HG02759 (cell line): ENCODE data around the gene DGUOK.
"Not testable (repeated sequence)": the region's sequence is repeated elsewhere in the genome, so short reads cannot be mapped to it uniquely, and the experiment has no call there.

Experiments
- ATAC-seq: cut with Tn5 transposase; IDR thresholded peaks from one replicate; pipeline ENCODE4 v1.9.1; 2021; ENCODE audit warnings: mild to moderate bottlenecking, moderate library complexity; ENCODE audit not compliant: unreplicated experiment

DGUOK gene

GRCh38 chr2:73899801-73900336, 26.8 kb upstream of the DGUOK start:
- ATAC-seq, result no peak

GRCh38 chr2:73901143-73901542, 25.5 kb upstream of the DGUOK start:
- ATAC-seq, result no peak

- ATAC-seq, result no peak
Measured at GRCh38 chr2:73902284-73902683, 24.4 kb upstream of the DGUOK start.

GRCh38 chr2:73903313-73903712, 23.4 kb upstream of the DGUOK start:
- no peak for ATAC-seq

GRCh38 chr2:73903949-73904613, 22.6 kb upstream of the DGUOK start:
- not testable (repeated sequence) for ATAC-seq

- no peak for ATAC-seq
Measured at GRCh38 chr2:73904952-73905351, 21.7 kb upstream of the DGUOK start.

DNA sequence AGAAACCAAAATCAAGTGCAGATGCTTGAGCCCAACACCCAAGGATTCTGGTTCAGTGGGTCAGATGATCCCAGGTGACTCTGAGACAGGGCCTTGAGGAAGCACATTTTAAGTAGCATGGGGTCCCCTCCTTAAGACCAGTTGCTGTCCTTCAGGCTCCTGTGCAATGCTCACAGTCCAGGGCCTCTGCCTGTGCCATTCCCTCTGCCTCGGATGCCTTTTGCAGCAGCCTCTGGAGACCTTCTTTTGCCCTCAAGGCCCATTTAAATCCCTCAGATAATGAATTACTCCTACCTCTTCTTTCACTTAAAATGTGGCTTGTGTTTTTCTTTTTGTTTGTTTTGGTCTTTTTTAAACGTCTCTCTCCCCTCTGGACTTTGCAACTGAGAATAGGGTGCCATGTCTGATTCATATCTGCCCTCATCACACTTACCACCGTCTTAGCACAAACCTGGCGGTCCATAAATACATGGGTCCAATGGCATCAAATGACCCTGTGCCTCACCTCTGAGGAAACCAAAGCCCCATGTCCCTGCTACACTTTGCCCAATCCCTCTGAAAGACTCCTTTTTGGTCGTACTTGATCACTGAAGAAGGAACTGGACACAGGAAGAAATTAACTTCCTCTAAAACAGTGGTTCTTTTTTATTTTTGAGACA, 19.7 kb upstream of the DGUOK start:
- no peak for ATAC-seq

GRCh38 chr2:73907840-73908452, 18.7 kb upstream of the DGUOK start:
- peak; percentile 64 for ATAC-seq

DNA sequence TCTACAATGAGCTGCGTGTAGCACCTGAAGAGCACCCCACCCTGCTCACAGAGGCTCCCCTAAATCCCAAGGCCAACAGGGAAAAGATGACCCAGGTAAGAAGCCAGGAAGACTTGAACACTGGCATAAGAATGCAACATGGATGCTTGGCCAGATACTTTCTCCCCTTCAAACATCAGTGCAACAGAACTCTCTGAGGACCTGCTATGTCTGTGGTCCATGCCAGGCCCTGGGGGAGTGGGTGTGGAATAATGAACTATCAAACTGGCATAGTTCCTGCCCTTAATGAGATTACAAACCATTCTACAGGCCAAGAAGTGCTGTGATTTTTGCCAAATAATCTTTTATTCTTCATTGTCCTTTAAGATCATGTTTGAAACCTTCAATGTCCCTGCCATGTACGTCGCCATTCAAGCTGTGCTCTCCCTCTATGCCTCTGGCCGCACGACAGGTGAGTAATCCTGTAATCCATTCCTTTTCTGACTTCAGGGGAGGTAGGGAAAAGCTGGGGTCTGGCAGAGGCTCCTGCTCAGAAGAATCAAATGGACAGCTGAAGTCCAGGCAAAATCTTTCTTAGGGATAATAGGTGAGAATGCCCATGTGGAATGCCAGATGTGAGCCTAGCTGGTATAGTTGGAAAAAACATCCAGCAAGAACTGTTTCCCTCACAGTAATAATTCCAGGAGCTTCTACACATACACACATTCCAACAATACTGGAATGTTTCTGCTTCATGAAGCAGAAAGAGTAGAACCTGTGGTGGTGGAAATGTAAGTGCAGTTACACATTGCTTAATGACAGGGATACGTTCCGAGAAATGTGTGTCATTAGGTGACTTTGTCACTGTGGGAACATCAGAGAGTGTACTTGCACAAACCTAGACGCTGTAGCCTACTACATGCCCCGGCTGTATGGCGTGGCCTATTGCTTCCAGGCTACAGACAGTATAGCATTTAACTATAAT, 17.7 kb upstream of the DGUOK start:
- ATAC-seq, result no peak

- no peak for ATAC-seq
Measured at GRCh38 chr2:73910873-73911547, 15.7 kb upstream of the DGUOK start.

GRCh38 chr2:73911548-73912208, 15.0 kb upstream of the DGUOK start:
- no peak for ATAC-seq

DNA sequence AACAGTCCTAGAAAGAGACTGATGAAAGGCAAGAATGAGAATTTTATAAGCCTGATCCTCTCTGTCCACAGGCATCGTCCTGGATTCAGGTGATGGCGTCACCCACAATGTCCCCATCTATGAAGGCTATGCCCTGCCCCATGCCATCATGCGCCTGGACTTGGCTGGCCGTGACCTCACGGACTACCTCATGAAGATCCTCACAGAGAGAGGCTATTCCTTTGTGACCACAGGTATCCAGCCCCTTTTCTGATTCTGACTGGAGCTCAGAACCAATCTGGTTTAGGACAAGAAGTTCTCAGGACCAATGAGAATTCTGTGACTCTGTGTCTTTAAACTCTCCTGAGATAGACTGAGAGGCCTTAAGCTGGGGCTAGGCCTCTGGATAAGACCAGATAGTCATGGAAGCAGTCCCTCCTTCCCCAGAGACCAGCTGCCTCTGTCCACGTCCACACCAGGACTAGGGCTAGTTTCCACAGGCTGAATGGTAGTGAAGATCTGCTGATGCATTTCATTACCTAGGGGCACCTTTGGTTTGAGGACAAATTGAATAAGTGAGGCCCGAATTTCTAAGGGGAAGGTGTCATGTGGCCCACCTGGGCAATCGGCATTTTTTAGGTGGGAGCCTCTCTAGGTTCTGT, 13.1 kb upstream of the DGUOK start:
- no peak for ATAC-seq

- ATAC-seq, result no peak
Measured at GRCh38 chr2:73914667-73915066, 12.0 kb upstream of the DGUOK start.

DNA sequence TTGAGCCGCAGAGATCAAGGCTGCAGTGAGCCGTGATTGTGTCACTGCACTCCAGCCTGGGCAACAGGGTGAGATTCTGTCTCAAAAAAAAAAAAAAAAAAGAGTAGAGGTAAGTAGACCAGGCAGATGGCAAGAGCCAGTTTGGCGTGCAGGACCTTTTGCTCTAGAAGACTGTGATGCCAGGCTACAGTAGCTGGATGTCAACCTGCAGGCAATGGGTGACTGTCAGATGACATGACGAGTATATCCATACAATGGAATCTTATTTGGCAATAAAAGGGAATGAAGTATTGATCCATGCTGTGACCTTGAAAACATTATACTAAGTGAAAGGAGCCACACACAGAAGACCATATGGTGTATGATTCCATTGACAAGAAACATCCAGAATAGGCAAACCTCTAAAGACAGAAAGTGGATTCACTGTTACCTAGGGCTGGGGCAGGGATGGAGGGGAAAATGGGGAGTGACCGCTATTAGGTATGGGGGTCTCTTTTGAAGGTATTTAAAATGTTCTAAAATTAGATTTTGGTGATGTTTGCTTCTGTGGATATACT, 11.2 kb upstream of the DGUOK start:
- ATAC-seq, result no peak

- ATAC-seq, result no peak
Measured at GRCh38 chr2:73916666-73917065, 10.0 kb upstream of the DGUOK start.

- no peak for ATAC-seq
Measured at GRCh38 chr2:73917296-73917695, 9.4 kb upstream of the DGUOK start.

DNA sequence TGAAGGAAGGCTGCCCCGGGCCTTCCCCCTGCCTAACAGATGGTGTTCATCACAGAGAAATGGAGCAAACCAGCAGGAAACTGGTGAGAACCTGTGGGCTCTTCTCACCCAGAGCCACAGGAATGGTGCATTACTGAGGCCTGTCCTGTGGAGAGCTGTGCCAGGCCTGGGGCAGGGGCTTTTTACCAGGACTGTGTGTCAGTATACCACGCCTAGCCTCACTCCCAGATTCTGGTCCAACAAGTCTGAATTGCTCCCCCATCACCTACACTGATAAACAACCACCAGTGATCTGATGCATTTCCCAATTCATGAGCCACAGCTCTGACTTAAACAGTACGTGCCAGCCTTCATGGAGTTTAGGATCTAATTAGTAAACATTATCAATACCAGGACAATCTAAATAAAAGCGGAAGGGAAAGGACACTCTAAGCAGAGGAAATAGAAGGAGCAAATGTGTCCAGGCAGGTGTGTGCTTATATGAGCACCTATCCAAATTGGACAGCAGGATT, 8.9 kb upstream of the DGUOK start:
- no peak for ATAC-seq

GRCh38 chr2:73918856-73919255, 7.8 kb upstream of the DGUOK start:
- ATAC-seq, result no peak
